ENCODE measurements around the gene TBC1D4. TPM values are rescaled to one million over a fixed set of nuclear protein-coding genes. Genes with fewer than 3 reads are reported as not detected.

Gene TBC1D4
- total and polyA plus RNA-seq, 2 experiments from 2014 or later: 5.5 to 13.5 TPM

DNA sequence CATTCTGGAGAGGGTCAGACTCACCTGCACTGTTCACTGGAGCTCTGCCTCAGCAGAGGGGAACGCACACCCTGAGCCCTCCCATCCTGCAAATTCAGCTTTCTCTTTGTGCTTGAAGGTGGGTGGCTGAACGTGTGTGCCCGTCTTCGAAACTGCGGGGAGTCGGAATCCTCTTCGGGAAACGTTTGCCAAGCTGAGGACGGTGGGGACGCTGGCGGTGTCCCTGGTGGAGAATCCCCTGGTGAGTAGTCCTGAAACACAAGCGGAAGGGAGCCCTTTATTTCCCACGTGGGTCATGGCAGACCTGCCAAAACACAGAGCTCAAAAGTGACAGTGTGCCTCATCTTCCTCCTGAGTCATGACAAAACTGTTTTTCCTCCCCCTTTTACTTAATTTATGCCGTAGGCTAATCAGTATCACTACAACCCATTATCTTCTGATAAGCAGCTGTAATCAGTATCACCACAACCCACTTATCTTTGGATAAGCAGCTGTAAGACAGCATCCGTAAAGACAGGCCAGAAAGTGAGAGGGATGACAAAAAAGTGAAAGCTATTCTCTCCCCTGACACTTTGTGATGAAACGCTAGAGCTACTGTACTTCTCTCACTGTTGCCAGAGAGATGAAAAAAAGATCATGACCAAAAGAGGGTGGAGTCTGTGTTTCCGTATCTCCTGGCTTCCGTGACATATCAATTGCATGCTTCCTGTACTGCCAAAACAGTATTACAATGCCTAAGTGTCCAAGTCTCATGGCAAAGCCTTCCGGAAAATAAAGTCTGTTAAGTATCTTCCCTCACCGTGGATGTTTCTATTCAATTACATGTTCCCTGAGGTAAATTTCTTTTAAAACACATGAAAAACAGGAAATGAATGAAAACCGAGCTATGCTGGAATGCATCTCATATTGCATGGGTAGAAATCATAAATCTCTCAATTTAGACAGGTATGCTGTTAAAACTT is 155.5 kb downstream of the TBC1D4 start:
- no peak overlapping the region for H2AFZ ChIP-seq

DNA sequence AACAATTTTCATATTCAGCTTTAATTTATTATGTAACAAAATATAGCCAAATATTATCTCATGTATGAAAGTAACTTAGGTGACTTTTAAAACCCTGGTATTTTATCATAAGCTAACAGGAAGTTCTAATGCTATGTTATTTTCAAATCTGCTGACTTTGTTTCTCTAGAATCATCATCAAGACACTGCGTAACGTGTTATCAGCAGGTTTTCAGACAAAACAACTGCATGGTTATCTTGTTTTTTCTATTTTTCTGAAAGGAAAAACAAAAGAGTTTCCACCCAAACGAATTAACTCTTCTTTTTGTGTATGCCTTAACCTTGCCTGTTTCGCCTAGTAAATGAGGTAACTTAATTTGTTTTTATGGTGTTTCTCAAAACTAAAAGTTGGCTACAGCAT is 156.3 kb downstream of the TBC1D4 start:
- TF ChIP-seq EZH2 (IDR thresholded peaks at IDR 0.05; ENCODE audit: insufficient read depth, poor library complexity, severe bottlenecking) (no peak), EZH2phosphoT487 (IDR thresholded peaks at IDR 0.05; ENCODE audit: insufficient read depth, low read depth) (no peak)
- Histone ChIP-seq H3K4me1 (ENCODE audit: insufficient read depth) (no peaks in the 10 kb centered on the region), H3K79me2 (ENCODE audit: insufficient read depth) (no peaks in the 10 kb centered on the region), H3K27ac (no peak overlapping the region), H3K36me3 (ENCODE audit: low read depth) (no peaks in the 10 kb centered on the region; the same call in 1 of the 2 replicates), H2AFZ (no peak overlapping the region), H3K4me2 (ENCODE audit: unreplicated experiment) (no peak overlapping the region), H3K27me3 (replicated peaks; ENCODE audit: insufficient read depth) (no peaks in the 10 kb centered on the region), H4K20me1 (ENCODE audit: insufficient read depth) (no peaks in the 10 kb centered on the region), H3F3A (ENCODE audit: insufficient read depth) (no peaks in the 10 kb centered on the region), H3K9ac (no peak overlapping the region), H3K9me2 (ENCODE audit: insufficient read depth) (no peaks in the 10 kb centered on the region), H3K4me3 (no peak overlapping the region), H3K9me3 (ENCODE audit: low read depth) (no peaks in the 10 kb centered on the region)
- in situ Hi-C loops (cut with MboI): no loop called here
- no peak for DNase-seq
- 70 to 73% methylated on average over 4 of the region's 4 CpGs for WGBS, 2 experiments (ENCODE audit: low coverage in 1 of 2, low lambda C conversion rate in 2 of 2, missing lambda C conversion rate in 2 of 2)

More for the DNA sequence above, 155.5 kb downstream of the TBC1D4 start:
- Histone ChIP-seq H3K27me3 (replicated peaks; ENCODE audit: insufficient read depth) (no peaks in the 10 kb centered on the region), H3K4me1 (ENCODE audit: insufficient read depth) (no peaks in the 10 kb centered on the region), H3K79me2 (ENCODE audit: insufficient read depth) (no peaks in the 10 kb centered on the region), H3K9me3 (ENCODE audit: low read depth) (no peaks in the 10 kb centered on the region), H3K4me3 (no peak overlapping the region), H3K9ac (no peak overlapping the region), H3K4me2 (ENCODE audit: unreplicated experiment) (no peak overlapping the region), H3F3A (ENCODE audit: insufficient read depth) (no peaks in the 10 kb centered on the region), H3K9me2 (ENCODE audit: insufficient read depth) (no peaks in the 10 kb centered on the region), H4K20me1 (ENCODE audit: insufficient read depth) (no peaks in the 10 kb centered on the region), H3K36me3 (ENCODE audit: low read depth) (no peaks in the 10 kb centered on the region; the same call in 1 of the 2 replicates), H3K27ac (no peak overlapping the region)
- no peak for TF ChIP-seq EZH2phosphoT487 (IDR thresholded peaks at IDR 0.05; ENCODE audit: insufficient read depth, low read depth)
- TF ChIP-seq EZH2 (IDR thresholded peaks at IDR 0.05; ENCODE audit: insufficient read depth, poor library complexity, severe bottlenecking): no peak
- in situ Hi-C loops (cut with MboI): no loop called here
- WGBS, 2 experiments (ENCODE audit: low coverage in 1 of 2, low lambda C conversion rate in 2 of 2, missing lambda C conversion rate in 2 of 2): 78 to 80% methylated on average over 21 of the region's 21 CpGs
- peak; percentile 8 for DNase-seq

DNA sequence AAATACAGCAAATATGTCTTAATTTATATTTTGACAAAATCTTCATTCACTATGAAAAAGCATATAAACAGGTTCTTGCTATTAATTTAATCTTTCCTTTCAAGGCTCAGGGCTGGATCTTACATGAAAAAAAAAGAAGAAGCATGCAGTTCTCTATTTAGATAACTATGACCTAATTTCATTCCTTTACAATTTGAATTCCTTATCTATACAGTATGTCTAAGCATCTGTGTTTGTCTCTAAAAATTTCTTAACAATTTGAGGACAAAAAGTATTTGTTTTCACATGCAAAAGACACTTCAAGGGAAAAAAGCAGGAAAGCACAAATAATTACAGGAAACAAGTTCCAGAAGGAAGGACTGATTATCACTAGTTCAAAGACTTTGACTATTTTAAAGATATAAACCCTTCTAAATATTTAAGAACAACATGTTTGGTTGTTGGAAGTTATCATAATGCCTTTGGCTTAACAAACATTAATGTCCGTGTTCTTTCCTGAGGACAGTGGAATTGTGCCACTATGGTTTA is 157.5 kb downstream of the TBC1D4 start:
- no peak overlapping the region for H3K9ac ChIP-seq
- H3K4me2 ChIP-seq (ENCODE audit: unreplicated experiment): no peak overlapping the region
- no peaks in the 10 kb centered on the region; the same call in 1 of the 2 replicates for H3K36me3 ChIP-seq (ENCODE audit: low read depth)
- no peak overlapping the region for H2AFZ ChIP-seq
- no peaks in the 10 kb centered on the region for H3K4me1 ChIP-seq (ENCODE audit: insufficient read depth)
- H3K4me3 ChIP-seq: no peak overlapping the region
- H3K9me3 ChIP-seq (ENCODE audit: low read depth): no peaks in the 10 kb centered on the region
- H3K79me2 ChIP-seq (ENCODE audit: insufficient read depth): no peaks in the 10 kb centered on the region
- no peaks in the 10 kb centered on the region for H3K27me3 ChIP-seq (replicated peaks; ENCODE audit: insufficient read depth)
- no peaks in the 10 kb centered on the region for H3K9me2 ChIP-seq (ENCODE audit: insufficient read depth)
- no peak for DNase-seq
- no peaks in the 10 kb centered on the region for H4K20me1 ChIP-seq (ENCODE audit: insufficient read depth)
- in situ Hi-C loops (cut with MboI): no loop called here
- 96 to 100% methylated on average over 1 of the region's 1 CpG for WGBS, 2 experiments (ENCODE audit: low coverage in 1 of 2, low lambda C conversion rate in 2 of 2, missing lambda C conversion rate in 2 of 2)
- no peak for TF ChIP-seq EZH2 (IDR thresholded peaks at IDR 0.05; ENCODE audit: insufficient read depth, poor library complexity, severe bottlenecking)
- no peak for TF ChIP-seq EZH2phosphoT487 (IDR thresholded peaks at IDR 0.05; ENCODE audit: insufficient read depth, low read depth)
- no peak overlapping the region for H3K27ac ChIP-seq
- no peaks in the 10 kb centered on the region for H3F3A ChIP-seq (ENCODE audit: insufficient read depth)

DNA sequence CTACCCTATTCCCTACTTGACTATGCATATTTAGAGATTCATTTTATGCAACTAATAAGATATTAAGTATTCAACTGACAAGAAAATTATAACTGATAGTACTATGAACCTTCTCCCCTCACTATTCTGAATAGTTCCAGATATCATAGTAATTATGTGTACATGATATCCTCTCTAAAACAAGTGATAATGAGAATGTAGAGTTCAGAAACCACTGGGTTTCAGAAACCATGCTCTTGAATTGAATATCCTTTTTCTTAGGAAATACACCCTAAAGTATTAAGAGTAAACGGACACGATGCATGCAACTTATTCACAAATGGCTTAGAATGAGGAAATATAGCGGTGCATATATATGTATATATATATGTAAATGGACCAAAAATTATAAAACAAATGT is 160.9 kb downstream of the TBC1D4 start:
- H3K9me3 ChIP-seq (ENCODE audit: low read depth): no peaks in the 10 kb centered on the region
- H3K27me3 ChIP-seq (replicated peaks; ENCODE audit: insufficient read depth): no peaks in the 10 kb centered on the region
- H3K36me3 ChIP-seq (ENCODE audit: low read depth): no peaks in the 10 kb centered on the region; the same call in 1 of the 2 replicates
- no peak overlapping the region for H3K4me2 ChIP-seq (ENCODE audit: unreplicated experiment)
- WGBS, 2 experiments (ENCODE audit: low coverage in 1 of 2, low lambda C conversion rate in 2 of 2, missing lambda C conversion rate in 2 of 2): 96 to 97% methylated on average over 3 of the region's 3 CpGs
- H4K20me1 ChIP-seq (ENCODE audit: insufficient read depth): no peaks in the 10 kb centered on the region
- H3K9me2 ChIP-seq (ENCODE audit: insufficient read depth): no peaks in the 10 kb centered on the region
- H3K4me1 ChIP-seq (ENCODE audit: insufficient read depth): peaks cover 7% of the 10 kb centered on the region; the same call in 1 of the 2 replicates
- DNase-seq: no peak
- H3K9ac ChIP-seq: no peak overlapping the region
- no peaks in the 10 kb centered on the region for H3F3A ChIP-seq (ENCODE audit: insufficient read depth)
- in situ Hi-C loops (cut with MboI): no loop called here
- no peak overlapping the region for H2AFZ ChIP-seq
- H3K79me2 ChIP-seq (ENCODE audit: insufficient read depth): no peaks in the 10 kb centered on the region
- no peak overlapping the region for H3K27ac ChIP-seq
- no peak overlapping the region for H3K4me3 ChIP-seq
- no peak for TF ChIP-seq EZH2 (IDR thresholded peaks at IDR 0.05; ENCODE audit: insufficient read depth, poor library complexity, severe bottlenecking)
- TF ChIP-seq EZH2phosphoT487 (IDR thresholded peaks at IDR 0.05; ENCODE audit: insufficient read depth, low read depth): no peak

Measured in GM23248 (cell line).